T-cell (primary cell): ENCODE results near the gene CDR2. TPM values are rescaled to one million over a fixed set of nuclear protein-coding genes. Genes with fewer than 3 reads are reported as not detected.

ENCODE experiments used
- ATAC-seq, 4 experiments: fragments of 200-7000 bp in 3 of 4; fragments of 150-1000 bp in 1 of 4; cut with Tn5 transposase; replicated peaks in 1 of 4; 1 replicate in 3 of 4; 2 replicates in 1 of 4; pipeline ENCODE4 v1.10.0; 2021; ENCODE audit warnings: moderate library complexity in 3 of 4, mild to moderate bottlenecking in 2 of 4, moderate number of reproducible peaks in 1 of 4
- CTCF ChIA-PET, 2 donors: fragments of 300-600 bp; sonication (Branson Sonifier 250); formaldehyde crosslinking; loops; one replicate each; lab custom pipeline; 2022; ENCODE audit warnings: antibody characterized with exemption in 2 of 2; lab: Charles Lee
- POLR2A ChIA-PET, 2 donors: fragments of 300-600 bp; sonication (Branson Sonifier 250); formaldehyde crosslinking; loops; one replicate each; lab custom pipeline; 2022; ENCODE audit warnings: antibody characterized with exemption in 2 of 2; lab: Charles Lee
- DNase-seq, 35 experiments: peaks; one replicate each; pipeline versions ENCODE4 v3.0.0 to v3.0.0-alpha.2; 2013 to 2023
- H3K27ac ChIP-seq: one replicate; pipeline ENCODE4 v1.5.1; 2013; ENCODE audit warnings: low read length
- H3K27me3 ChIP-seq, 2 experiments: replicated peaks in 1 of 2; 1 replicate in 1 of 2; 2 replicates in 1 of 2; pipeline versions ENCODE4 v1.6.1 to v1.7.0; 2013; ENCODE audit warnings: low read length in 1 of 2, mixed read lengths in 1 of 2; ENCODE audit not compliant: control insufficient read depth in 2 of 2, insufficient read depth in 2 of 2; ENCODE audit errors: extremely low read depth in 1 of 2
- H3K36me3 ChIP-seq, 2 donors: 1 replicate in 1 of 2; 2 replicates in 1 of 2; pipeline versions ENCODE4 v1.6.1 to v1.7.0; 2013; ENCODE audit warnings: low read length in 1 of 2; ENCODE audit not compliant: control insufficient read depth in 2 of 2, insufficient read depth in 1 of 2; ENCODE audit errors: extremely low read depth in 1 of 2
- H3K4me1 ChIP-seq, 2 experiments: 1 replicate in 1 of 2; 2 replicates in 1 of 2; pipeline versions ENCODE4 v1.6.1 to v1.7.0; 2013; ENCODE audit warnings: low read length in 2 of 2, mixed read lengths in 1 of 2; ENCODE audit not compliant: insufficient read depth in 2 of 2, control insufficient read depth in 1 of 2; ENCODE audit errors: extremely low read depth in 1 of 2
- H3K4me3 ChIP-seq, 2 donors: 1 replicate in 1 of 2; 2 replicates in 1 of 2; pipeline versions ENCODE4 v1.5.1 to v1.7.0; 2013; ENCODE audit warnings: mild to moderate bottlenecking in 2 of 2, low read length in 1 of 2, moderate library complexity in 1 of 2; ENCODE audit not compliant: control insufficient read depth in 1 of 2; ENCODE audit errors: extremely low read depth in 1 of 2
- H3K9me3 ChIP-seq: 2 replicates; pipeline ENCODE4 v1.7.0; 2013
- H3K27ac Mint-ChIP-seq, 2 donors: one replicate each; pipeline ENCODE4 v1.8.0; 2020 to 2021; ENCODE audit warnings: mild to moderate bottlenecking in 2 of 2, mixed read lengths in 2 of 2
- H3K27me3 Mint-ChIP-seq, 2 donors: one replicate each; pipeline ENCODE4 v1.8.0; 2021 to 2022; ENCODE audit warnings: mixed read lengths in 2 of 2
- H3K36me3 Mint-ChIP-seq: one replicate; pipeline ENCODE4 v1.8.0; 2021; ENCODE audit warnings: mixed read lengths
- H3K4me1 Mint-ChIP-seq, 3 donors: one replicate each; pipeline ENCODE4 v1.8.0; 2020 to 2022; ENCODE audit warnings: mixed read lengths in 3 of 3, mild to moderate bottlenecking in 1 of 3
- H3K4me3 Mint-ChIP-seq, 3 donors: one replicate each; pipeline ENCODE4 v1.8.0; 2020 to 2022; ENCODE audit warnings: mild to moderate bottlenecking in 3 of 3, mixed read lengths in 3 of 3, moderate library complexity in 3 of 3
- H3K9me3 Mint-ChIP-seq, 3 donors: one replicate each; pipeline ENCODE4 v1.8.0; 2020 to 2022; ENCODE audit warnings: mixed read lengths in 3 of 3
- WGBS: methylation state at CpG from one replicate; pipeline ENCODE4 v1.1.5; 2013; ENCODE audit warnings: missing lambda C conversion rate; ENCODE audit not compliant: insufficient coverage; 5-methylcytosine and 5-hydroxymethylcytosine counted together
- total RNA-seq, 35 experiments: library from RNA in 6 of 35; stranded (reverse) in 6 of 35; fragments of 120-200 nt in 1 of 35; gene quantifications; one replicate each; pipeline versions ENCODE4 v1.2.1 to v1.2.4 and lab custom pipeline; 2013 to 2026

CDR2 gene
- total RNA-seq (10 to 100 TPM; 58.7 to 97.5 (median 72.6) TPM), total RNA-seq (lab: John Stamatoyannopoulos, UW) (48.9 to 219 (median 99.6) reads per million in 29 experiments)
- 52.5 TPM for total RNA-seq (2013)

- H3K9me3 ChIP-seq: no peaks in the 10 kb centered on the region
- peak within 1 kb of the TSS; percentile 78 to 96 for H3K4me3 ChIP-seq
- WGBS: under 1% methylated on average over 96 of the region's 96 CpGs
- Mint-ChIP-seq H3K9me3 (no peaks in the 10 kb centered on the region), H3K27me3 (no peaks in the 10 kb centered on the region), H3K27ac (peak within 1 kb of the TSS; percentile 95 to 96), H3K4me3 (peak within 1 kb of the TSS; percentile 96 to 98 (median 98)), H3K36me3 (peaks cover 11% of the 10 kb centered on the region), H3K4me1 (peaks cover 44 to 51% (median 48%) of the 10 kb centered on the region in 3 donors)
- ChIA-PET CTCF (no interaction called here), POLR2A (interaction anchor here (0.5 to 0.8 kb wide), 2 partner anchors 18 to 25 kb away, joined by 4 to 8 read pairs; no protein-coding TSS in a partner anchor)
- DNase-seq: peak; percentile 92 to 99 (median 98)
- peaks cover 0 to 5% of the 10 kb centered on the region in 2 donors for H3K36me3 ChIP-seq
- peak; percentile 90 to 93 (median 92) for ATAC-seq
- H3K4me1 ChIP-seq: peaks cover 23 to 29% of the 10 kb centered on the region in 2 experiments
- H3K27me3 ChIP-seq: no peaks in the 10 kb centered on the region
- H3K27ac ChIP-seq: peak within 1 kb of the TSS; percentile 67
Observed at GRCh38 chr16:22374311-22375116, at the start of gene CDR2. TSS of gene CDR2 (minus strand) at chr16:22374619. CDS start at chr16:22374309, 310 bp downstream.

- Mint-ChIP-seq H3K36me3 (peaks cover 50% of the 10 kb centered on the region), H3K4me3 (no peak overlapping the region), H3K27ac (peak overlapping the region in 1 of 2 donors; percentile 8), H3K9me3 (no peaks in the 10 kb centered on the region), H3K4me1 (no peaks in the 10 kb centered on the region), H3K27me3 (no peaks in the 10 kb centered on the region)
- Histone ChIP-seq H3K4me3 (no peak overlapping the region), H3K9me3 (no peaks in the 10 kb centered on the region), H3K27me3 (no peaks in the 10 kb centered on the region), H3K27ac (no peak overlapping the region), H3K4me1 (no peaks in the 10 kb centered on the region), H3K36me3 (peaks cover 12 to 15% of the 10 kb centered on the region in 2 donors)
- no peak for DNase-seq
- CTCF ChIA-PET: no interaction called here
- POLR2A ChIA-PET: interaction anchor here in 1 of 2 donors (0.5 kb wide), 1 partner anchor 915 kb away, joined by 3 read pairs; no protein-coding TSS in a partner anchor
- WGBS: 94% methylated on average over 10 of the region's 12 CpGs
- no peak for ATAC-seq
Observed at GRCh38 chr16:22423716-22424115, 49.3 kb upstream of the CDR2 start.

- 94% methylated on average over 14 of the region's 14 CpGs for WGBS
- CTCF ChIA-PET: no interaction called here
- H3K27ac Mint-ChIP-seq: no peak overlapping the region
- H3K4me3 Mint-ChIP-seq: no peak overlapping the region
- Histone ChIP-seq H3K27me3 (no peaks in the 10 kb centered on the region), H3K4me3 (no peak overlapping the region), H3K9me3 (no peaks in the 10 kb centered on the region), H3K36me3 (peaks cover 8 to 15% of the 10 kb centered on the region in 2 donors), H3K27ac (no peak overlapping the region), H3K4me1 (no peaks in the 10 kb centered on the region)
- ATAC-seq: no peak
- peaks cover 52% of the 10 kb centered on the region for H3K36me3 Mint-ChIP-seq
- H3K27me3 Mint-ChIP-seq: no peaks in the 10 kb centered on the region
- no peaks in the 10 kb centered on the region for H3K4me1 Mint-ChIP-seq
- POLR2A ChIA-PET: no interaction called here
- DNase-seq: no peak
- H3K9me3 Mint-ChIP-seq: no peaks in the 10 kb centered on the region
Observed at GRCh38 chr16:22421136-22421535, 46.7 kb upstream of the CDR2 start.

GRCh38 chr16:22420606-22421135, 46.3 kb upstream of the CDR2 start:
- ChIA-PET POLR2A (no interaction called here), CTCF (no interaction called here)
- ATAC-seq: no peak
- Mint-ChIP-seq H3K36me3 (peaks cover 49% of the 10 kb centered on the region), H3K9me3 (no peaks in the 10 kb centered on the region), H3K27me3 (no peaks in the 10 kb centered on the region), H3K4me1 (no peaks in the 10 kb centered on the region), H3K27ac (no peak overlapping the region), H3K4me3 (no peak overlapping the region)
- peaks cover 6 to 14% of the 10 kb centered on the region in 2 donors for H3K36me3 ChIP-seq
- no peaks in the 10 kb centered on the region for H3K9me3 ChIP-seq
- no peak overlapping the region for H3K27ac ChIP-seq
- no peaks in the 10 kb centered on the region for H3K27me3 ChIP-seq
- DNase-seq: no peak
- H3K4me3 ChIP-seq: no peak overlapping the region
- H3K4me1 ChIP-seq: no peaks in the 10 kb centered on the region
- WGBS: 97% methylated on average over 16 of the region's 18 CpGs

- Mint-ChIP-seq H3K27me3 (no peaks in the 10 kb centered on the region), H3K4me1 (no peaks in the 10 kb centered on the region), H3K4me3 (no peak overlapping the region), H3K36me3 (peaks cover 46% of the 10 kb centered on the region), H3K27ac (no peak overlapping the region), H3K9me3 (no peaks in the 10 kb centered on the region)
- Histone ChIP-seq H3K9me3 (no peaks in the 10 kb centered on the region), H3K4me1 (no peaks in the 10 kb centered on the region), H3K27ac (no peak overlapping the region), H3K27me3 (no peaks in the 10 kb centered on the region), H3K36me3 (peaks cover 6% of the 10 kb centered on the region in 2 donors), H3K4me3 (no peak overlapping the region)
- ATAC-seq (no peak), DNase-seq (no peak)
- CTCF ChIA-PET: no interaction called here
- POLR2A ChIA-PET: no interaction called here
- 96% methylated on average over 5 of the region's 11 CpGs for WGBS
Observed at GRCh38 chr16:22419908-22420307, 45.5 kb upstream of the CDR2 start.

GRCh38 chr16:22418826-22419225, 44.4 kb upstream of the CDR2 start:
- CTCF ChIA-PET: no interaction called here
- no peaks in the 10 kb centered on the region for H3K9me3 Mint-ChIP-seq
- no peaks in the 10 kb centered on the region for H3K4me1 ChIP-seq
- no peak overlapping the region for H3K4me3 ChIP-seq
- peaks cover 39% of the 10 kb centered on the region for H3K36me3 Mint-ChIP-seq
- no peak overlapping the region for H3K4me3 Mint-ChIP-seq
- H3K27me3 ChIP-seq: no peaks in the 10 kb centered on the region
- no peak for DNase-seq
- peak overlapping the region in 1 of 2 donors; percentile 5 for H3K27ac Mint-ChIP-seq
- peaks cover 6% of the 10 kb centered on the region in 2 donors for H3K36me3 ChIP-seq
- no peak overlapping the region for H3K27ac ChIP-seq
- POLR2A ChIA-PET: interaction anchor here in 1 of 2 donors (0.7 kb wide), 1 partner anchor 111 kb away, joined by 10 read pairs; no protein-coding TSS in a partner anchor
- ATAC-seq: no peak
- no CpG with 5 or more reads among the region's 3 CpGs for WGBS
- no peaks in the 10 kb centered on the region for H3K4me1 Mint-ChIP-seq
- H3K9me3 ChIP-seq: no peaks in the 10 kb centered on the region
- H3K27me3 Mint-ChIP-seq: no peaks in the 10 kb centered on the region
